Stimulated activated CD8-positive, alpha-beta memory T cell treated with anti-CD3 and anti-CD28 coated beads, Interleukin-4, amount 100 ng/mL, for 4 hours (primary cell): ENCODE results near the gene GMDS.

Experiments used
- DNase-seq, 2 donors: peaks; one replicate each; pipeline ENCODE4 v3.0.0-alpha.2; 2020; ENCODE audit warnings: low read depth in 2 of 2, low spot score in 1 of 2

Gene GMDS

GRCh38 chr6:1952740-1953360 lies 292.6 kb downstream of the GMDS start:
- DNase-seq: no peak

GRCh38 chr6:1950631-1951030 lies 294.8 kb downstream of the GMDS start:
- no peak for DNase-seq

GRCh38 chr6:1949538-1949937 lies 295.9 kb downstream of the GMDS start:
- no peak for DNase-seq

GRCh38 chr6:1947922-1948321 lies 297.5 kb downstream of the GMDS start:
- no peak for DNase-seq

- no peak for DNase-seq
These were observed 298.8 kb downstream of the GMDS start for GRCh38 chr6:1946583-1946982.

- DNase-seq: no peak
These were observed 300.1 kb downstream of the GMDS start for GRCh38 chr6:1945235-1945832.

- no peak for DNase-seq
These were observed 302.6 kb downstream of the GMDS start for GRCh38 chr6:1942834-1943233.

- DNase-seq: no peak
These were observed 303.9 kb downstream of the GMDS start for GRCh38 chr6:1941534-1941933.

- no peak for DNase-seq
These were observed 305.0 kb downstream of the GMDS start for GRCh38 chr6:1940381-1940780.

- no peak for DNase-seq
These were observed 312.1 kb downstream of the GMDS start for GRCh38 chr6:1933292-1933691.

GRCh38 chr6:1931817-1932216 lies 313.6 kb downstream of the GMDS start:
- no peak for DNase-seq

- no peak for DNase-seq
These were observed 315.0 kb downstream of the GMDS start for GRCh38 chr6:1930356-1930755.

GRCh38 chr6:1929931-1930330 lies 315.5 kb downstream of the GMDS start:
- DNase-seq: no peak

GRCh38 chr6:1925743-1926430 lies 319.5 kb downstream of the GMDS start:
- DNase-seq: no peak

GRCh38 chr6:1923449-1923848 lies 322.0 kb downstream of the GMDS start:
- no peak for DNase-seq

GRCh38 chr6:1917626-1918371 lies 327.6 kb downstream of the GMDS start:
- DNase-seq: no peak

- no peak for DNase-seq
These were observed 328.9 kb downstream of the GMDS start for GRCh38 chr6:1916334-1917070.

- no peak for DNase-seq
These were observed 330.2 kb downstream of the GMDS start for GRCh38 chr6:1915226-1915625.

- DNase-seq: no peak
These were observed 331.8 kb downstream of the GMDS start for GRCh38 chr6:1913577-1913976.

GRCh38 chr6:1912731-1913130 lies 332.7 kb downstream of the GMDS start:
- no peak for DNase-seq

GRCh38 chr6:1911474-1911873 lies 333.9 kb downstream of the GMDS start:
- DNase-seq: no peak
